NCI-H2081 treated with DMSO at 0.1 percent for 48 hours (cell line): ENCODE measurements around the gene MCOLN1.

Experiments
- DNase-seq: peaks from one replicate; lab custom pipeline; 2025; lab: John Stamatoyannopoulos, UW

The MCOLN1 gene

GRCh38 chr19:7544626-7545025, 22.2 kb downstream of the MCOLN1 start:
- no peak for DNase-seq

GRCh38 chr19:7545300-7545699, 22.9 kb downstream of the MCOLN1 start:
- DNase-seq: no peak

GRCh38 chr19:7545904-7546303, 23.5 kb downstream of the MCOLN1 start:
- DNase-seq: no peak

GRCh38 chr19:7547159-7547558, 24.7 kb downstream of the MCOLN1 start:
- no peak for DNase-seq

GRCh38 chr19:7549429-7550148, 27.2 kb downstream of the MCOLN1 start:
- no peak for DNase-seq

- DNase-seq: no peak
These were observed 27.8 kb downstream of the MCOLN1 start for GRCh38 chr19:7550169-7550770.

GRCh38 chr19:7550987-7551761, 28.8 kb downstream of the MCOLN1 start:
- DNase-seq: no peak

- DNase-seq: no peak
These were observed 30.4 kb downstream of the MCOLN1 start for GRCh38 chr19:7552781-7553180.

GRCh38 chr19:7554565-7554964, 32.1 kb downstream of the MCOLN1 start:
- no peak for DNase-seq

GRCh38 chr19:7554990-7555864, 32.8 kb downstream of the MCOLN1 start:
- DNase-seq: no peak

GRCh38 chr19:7556696-7557315, 34.4 kb downstream of the MCOLN1 start:
- DNase-seq: no peak

GRCh38 chr19:7558667-7559066, 36.2 kb downstream of the MCOLN1 start:
- no peak for DNase-seq

- DNase-seq: no peak
These were observed 36.7 kb downstream of the MCOLN1 start for GRCh38 chr19:7559102-7559501.

- no peak for DNase-seq
These were observed 37.8 kb downstream of the MCOLN1 start for GRCh38 chr19:7560255-7560654.

- DNase-seq: no peak
These were observed 38.9 kb downstream of the MCOLN1 start for GRCh38 chr19:7561325-7561724.

- no peak for DNase-seq
These were observed 40.4 kb downstream of the MCOLN1 start for GRCh38 chr19:7562646-7563393.

- DNase-seq: no peak
These were observed 42.4 kb downstream of the MCOLN1 start for GRCh38 chr19:7564866-7565265.

- no peak for DNase-seq
These were observed 42.9 kb downstream of the MCOLN1 start for GRCh38 chr19:7565332-7565731.

- DNase-seq: no peak
These were observed 48.3 kb downstream of the MCOLN1 start for GRCh38 chr19:7570761-7571160.

GRCh38 chr19:7575434-7576040, 53.1 kb downstream of the MCOLN1 start:
- DNase-seq: no peak
